Gastroesophageal sphincter (tissue), 4 donors: ENCODE results near the gene RBM7. TPM values are rescaled to one million over a fixed set of nuclear protein-coding genes. Genes with fewer than 3 reads are reported as not detected.
A peak's percentile ranks its signal among the peaks of the same experiment; 100 is the strongest.

ENCODE experiments used
- ATAC-seq: fragments of 150-250 bp; one replicate; pipeline ENCODE4 v1.9.1; 2016; ENCODE audit warnings: mild to moderate bottlenecking, moderate library complexity
- H3K27ac ChIP-seq, 4 donors: fragments of 200-600 bp; sonication (generic) in 3 of 4; 1 replicate in 3 of 4; 2 replicates in 1 of 4; pipeline ENCODE4 v1.5.1; 2016 to 2019
- H3K27me3 ChIP-seq: fragments of 200-600 bp; sonication (generic); one replicate; pipeline ENCODE4 v1.5.1; 2019
- H3K36me3 ChIP-seq, 2 donors: fragments of 200-600 bp; sonication (generic); one replicate each; pipeline ENCODE4 v1.5.1; 2019; ENCODE audit warnings: control low read depth in 1 of 2
- H3K4me1 ChIP-seq, 3 donors: fragments of 200-600 bp; sonication (generic); 1 replicate in 2 of 3; 2 replicates in 1 of 3; pipeline ENCODE4 v1.5.1; 2016 to 2019; ENCODE audit warnings: control low read depth in 2 of 3
- H3K4me3 ChIP-seq, 2 donors: fragments of 200-600 bp; sonication (generic); one replicate each; pipeline ENCODE4 v1.5.1; 2019; ENCODE audit warnings: mild to moderate bottlenecking in 1 of 2, moderate library complexity in 1 of 2
- H3K9me3 ChIP-seq, 3 donors: fragments of 200-600 bp; sonication (generic); one replicate each; pipeline ENCODE4 v1.5.1; 2017 to 2019; ENCODE audit warnings: control low read depth in 2 of 3
- CTCF ChIP-seq, 4 experiments: fragments of 200-600 bp in 2 of 4; fragments of 450-650 bp in 2 of 4; sonication (generic) in 1 of 4; IDR thresholded peaks; one replicate each; pipeline ENCODE4 v1.5.1; 2017 to 2019; ENCODE audit warnings: antibody characterized with exemption in 4 of 4, mild to moderate bottlenecking in 2 of 4, moderate library complexity in 2 of 4
- EP300 ChIP-seq: sonication (generic); formaldehyde crosslinking; IDR thresholded peaks from one replicate; pipeline ENCODE4 v1.6.1; 2017; ENCODE audit warnings: antibody characterized with exemption, mild to moderate bottlenecking
- POLR2A ChIP-seq, 2 donors: fragments of 450-650 bp; IDR thresholded peaks; one replicate each; pipeline ENCODE4 v1.6.1; 2017; ENCODE audit warnings: antibody characterized with exemption in 2 of 2, mild to moderate bottlenecking in 2 of 2, moderate library complexity in 1 of 2
- POLR2AphosphoS5 ChIP-seq: sonication (generic); formaldehyde crosslinking; IDR thresholded peaks from one replicate; pipeline ENCODE4 v1.6.1; 2017; ENCODE audit warnings: antibody characterized with exemption
- WGBS, 2 donors: methylation state at CpG; one replicate each; pipeline ENCODE4 v1.1.5; 2018; ENCODE audit warnings: low coverage in 1 of 2; 5-methylcytosine and 5-hydroxymethylcytosine counted together
- total RNA-seq, 4 donors: library from RNA; depleted of rRNA; stranded (reverse); fragments of >200 nt; gene quantifications; one replicate each; pipeline ENCODE4 v1.1.0, GENCODE V29; 2016

The RBM7 gene
- total RNA-seq, 4 donors from 2014 or later: 16.0 to 31.7 (median 19.2) TPM

GRCh38 chr11:114399490-114400215 lies 813 bp upstream of the RBM7 start:
- Histone ChIP-seq H3K9me3 (no peaks in the 10 kb centered on the region), H3K27ac (peak overlapping the region; percentile 90 to 97 (median 96)), H3K36me3 (no peaks in the 10 kb centered on the region), H3K4me3 (peak overlapping the region; percentile 54 to 75), H3K4me1 (peaks cover 6 to 54% (median 8%) of the 10 kb centered on the region in 3 donors), H3K27me3 (no peaks in the 10 kb centered on the region)
- ATAC-seq: peak; percentile 57
- 0 to 6% methylated on average over 6 to 14 of the region's 29 CpGs for WGBS, 2 donors
- TF ChIP-seq POLR2AphosphoS5: no peak
- TF ChIP-seq EP300: no peak
- TF ChIP-seq POLR2A (IDR thresholded peaks at IDR 0.05): no peak
- TF ChIP-seq CTCF (IDR thresholded peaks at IDR 0.05): no peak

DNA sequence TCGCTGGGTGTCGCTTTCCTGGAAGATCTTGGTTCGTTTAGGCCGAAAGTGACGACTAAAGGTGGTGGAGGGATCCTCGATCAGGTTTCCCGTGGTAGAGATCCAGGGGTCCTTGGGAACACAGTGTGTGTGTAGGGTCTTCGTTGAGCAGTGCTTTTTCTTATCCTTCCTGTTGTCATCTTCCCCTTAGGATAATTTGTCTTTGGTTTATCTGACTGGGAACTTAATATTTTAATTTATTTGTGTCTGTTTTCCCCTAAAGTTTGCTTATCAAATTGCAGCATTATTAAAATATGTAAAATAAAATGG lies 403 bp downstream of the RBM7 start:
- Histone ChIP-seq H3K36me3 (peaks cover 0 to 4% of the 10 kb centered on the region in 2 donors), H3K27me3 (no peaks in the 10 kb centered on the region), H3K9me3 (no peaks in the 10 kb centered on the region), H3K27ac (peak overlapping the region; percentile 90 to 97 (median 96)), H3K4me1 (peaks cover 6 to 66% (median 15%) of the 10 kb centered on the region in 3 donors), H3K4me3 (peak overlapping the region; percentile 54 to 75)
- TF ChIP-seq CTCF (IDR thresholded peaks at IDR 0.05): no peak
- TF ChIP-seq POLR2A (IDR thresholded peaks at IDR 0.05): no peak
- TF ChIP-seq POLR2AphosphoS5: no peak
- TF ChIP-seq EP300: no peak
- ATAC-seq: no peak
- 0% methylated on average over 7 of the region's 8 CpGs; no CpG with 5 or more reads in 1 of the 2 donors for WGBS, 2 donors

DNA sequence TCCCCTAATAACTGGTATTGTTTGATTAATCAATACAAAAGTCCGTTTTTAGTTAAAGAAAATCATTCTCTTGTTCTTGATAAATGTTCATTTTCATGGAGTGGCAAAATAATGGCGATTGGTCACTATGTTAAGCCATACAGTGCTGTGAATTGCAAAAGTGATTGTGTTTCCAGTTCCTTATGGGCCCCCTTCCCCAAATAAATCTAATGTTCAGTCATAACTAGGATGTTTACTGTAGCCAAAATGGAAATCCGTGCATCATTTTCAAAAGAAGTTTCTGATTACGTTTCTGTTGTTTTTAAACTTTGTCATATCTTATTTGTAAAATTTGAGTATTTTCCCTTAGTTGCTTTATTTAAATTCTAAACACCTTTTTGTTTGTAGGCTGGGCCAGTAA lies 845 bp downstream of the RBM7 start:
- peaks cover 0 to 8% of the 10 kb centered on the region in 2 donors for H3K36me3 ChIP-seq
- no peaks in the 10 kb centered on the region for H3K9me3 ChIP-seq
- no peak for ATAC-seq
- peak overlapping the region; percentile 54 to 75 for H3K4me3 ChIP-seq
- 3 to 5% methylated on average over 4 of the region's 4 CpGs for WGBS, 2 donors
- H3K27ac ChIP-seq: peak overlapping the region; percentile 90 to 97 (median 96)
- TF ChIP-seq POLR2A (IDR thresholded peaks at IDR 0.05) (no peak), EP300 (no peak), CTCF (IDR thresholded peaks at IDR 0.05) (no peak), POLR2AphosphoS5 (no peak)
- H3K4me1 ChIP-seq: peaks cover 6 to 67% (median 15%) of the 10 kb centered on the region in 3 donors
- H3K27me3 ChIP-seq: no peaks in the 10 kb centered on the region

DNA sequence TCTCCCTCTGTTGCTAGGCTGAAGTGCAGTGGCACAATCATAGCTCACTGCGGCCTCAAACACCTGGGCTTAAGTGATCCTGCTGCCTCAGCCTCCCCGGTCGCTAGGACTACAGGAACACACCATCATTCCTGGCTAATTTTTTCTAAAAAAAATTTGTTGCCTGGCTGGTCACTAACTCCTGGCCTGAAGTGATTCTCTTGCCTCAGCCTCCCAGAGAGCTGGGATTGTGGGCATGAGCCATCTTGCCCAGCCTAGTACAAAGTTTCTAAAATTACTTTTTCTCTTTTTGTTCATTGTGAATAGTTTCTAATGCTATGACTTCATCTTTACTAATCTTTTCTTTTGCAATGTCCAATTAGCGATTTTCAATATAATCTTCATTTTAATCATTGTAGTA lies 12.5 kb downstream of the RBM7 start:
- H3K36me3 ChIP-seq: peaks cover 0 to 40% of the 10 kb centered on the region in 2 donors
- no peaks in the 10 kb centered on the region for H3K4me1 ChIP-seq
- H3K27ac ChIP-seq: no peak overlapping the region
- H3K9me3 ChIP-seq: no peaks in the 10 kb centered on the region
- ATAC-seq: no peak
- TF ChIP-seq POLR2AphosphoS5: no peak
- no peak for TF ChIP-seq EP300
- TF ChIP-seq POLR2A (IDR thresholded peaks at IDR 0.05): no peak
- TF ChIP-seq CTCF (IDR thresholded peaks at IDR 0.05): no peak
- no peaks in the 10 kb centered on the region for H3K27me3 ChIP-seq
- no peak overlapping the region for H3K4me3 ChIP-seq
- 85 to 100% methylated on average over 1 to 3 of the region's 4 CpGs for WGBS, 2 donors

GRCh38 chr11:114413958-114414357 lies 13.5 kb downstream of the RBM7 start:
- Histone ChIP-seq H3K27ac (no peak overlapping the region), H3K36me3 (peaks cover 0 to 31% of the 10 kb centered on the region in 2 donors), H3K27me3 (no peaks in the 10 kb centered on the region), H3K4me1 (no peaks in the 10 kb centered on the region), H3K4me3 (no peak overlapping the region), H3K9me3 (no peaks in the 10 kb centered on the region)
- 89 to 95% methylated on average over 10 of the region's 10 CpGs for WGBS, 2 donors
- no peak for ATAC-seq
- TF ChIP-seq POLR2AphosphoS5: no peak
- TF ChIP-seq CTCF (IDR thresholded peaks at IDR 0.05): no peak
- TF ChIP-seq POLR2A (IDR thresholded peaks at IDR 0.05): no peak
- no peak for TF ChIP-seq EP300
